Hippocampal formation (tissue), 2 donors: ENCODE data around the gene HIBCH.
"Not testable (repeated sequence)": the region's sequence is repeated elsewhere in the genome, so short reads cannot be mapped to it uniquely, and the experiment has no call there.

Experiments used
- DNase-seq, 2 donors: peaks; one replicate each; lab custom pipeline; 2025; lab: John Stamatoyannopoulos, UW

Gene HIBCH

GRCh38 chr2:190235551-190236075 is 84.0 kb downstream of the HIBCH start:
- no peak for DNase-seq

GRCh38 chr2:190235101-190235500 is 84.5 kb downstream of the HIBCH start:
- DNase-seq: no peak

GRCh38 chr2:190223989-190224388 is 95.6 kb downstream of the HIBCH start:
- DNase-seq: not testable (repeated sequence)

GRCh38 chr2:190222745-190223144 is 96.9 kb downstream of the HIBCH start:
- DNase-seq: not testable (repeated sequence)

- no peak for DNase-seq
Measured at GRCh38 chr2:190221429-190221828, 98.2 kb downstream of the HIBCH start.

GRCh38 chr2:190219186-190219585 is 100.4 kb downstream of the HIBCH start:
- DNase-seq: no peak

- DNase-seq: no peak
Measured at GRCh38 chr2:190217616-190218015, 102.0 kb downstream of the HIBCH start.

- no peak for DNase-seq
Measured at GRCh38 chr2:190216829-190217228, 102.8 kb downstream of the HIBCH start.

GRCh38 chr2:190215620-190216019 is 104.0 kb downstream of the HIBCH start:
- no peak for DNase-seq

GRCh38 chr2:190214426-190215194 is 105.0 kb downstream of the HIBCH start:
- no peak for DNase-seq

GRCh38 chr2:190213441-190214335 is 105.9 kb downstream of the HIBCH start:
- no peak for DNase-seq

GRCh38 chr2:190210471-190210870 is 109.2 kb downstream of the HIBCH start:
- DNase-seq: no peak

GRCh38 chr2:190209559-190209958 is 110.1 kb downstream of the HIBCH start:
- DNase-seq: no peak

GRCh38 chr2:190207930-190208329 is 111.7 kb downstream of the HIBCH start:
- no peak for DNase-seq

- DNase-seq: no peak
Measured at GRCh38 chr2:190205657-190206056, 114.0 kb downstream of the HIBCH start.

- no peak for DNase-seq
Measured at GRCh38 chr2:190202604-190203003, 117.0 kb downstream of the HIBCH start.

GRCh38 chr2:190202018-190202417 is 117.6 kb downstream of the HIBCH start:
- DNase-seq: no peak

GRCh38 chr2:190200603-190201002 is 119.0 kb downstream of the HIBCH start:
- DNase-seq: no peak

GRCh38 chr2:190199530-190199929 is 120.1 kb downstream of the HIBCH start:
- DNase-seq: no peak

GRCh38 chr2:190199109-190199508 is 120.5 kb downstream of the HIBCH start:
- DNase-seq: no peak

- DNase-seq: no peak
Measured at GRCh38 chr2:190197143-190197720, 122.4 kb downstream of the HIBCH start.

- no peak for DNase-seq
Measured at GRCh38 chr2:190190507-190191162, 129.0 kb downstream of the HIBCH start.
